ENCODE results near the gene MTMR3.

Gene MTMR3

DNA sequence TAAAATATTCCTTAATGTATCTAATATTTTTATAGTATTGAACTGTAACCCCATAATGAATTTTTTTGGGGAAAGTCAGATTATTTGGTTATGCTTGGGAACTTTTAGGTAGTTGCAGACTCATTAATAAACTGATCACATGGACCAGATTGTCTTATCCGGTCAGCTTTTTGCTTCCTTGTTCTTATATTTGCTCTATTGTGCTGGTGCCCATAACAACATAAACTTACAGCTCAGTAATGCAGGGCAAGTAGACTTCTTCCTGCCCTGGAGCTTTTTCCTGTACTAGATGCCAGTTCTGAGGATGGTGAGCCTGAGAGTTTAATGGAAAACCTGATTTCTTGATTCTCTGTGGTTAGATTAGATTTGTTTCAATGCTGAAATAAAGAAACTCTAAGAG, 53.2 kb downstream of the MTMR3 start:
- Histone ChIP-seq H3K9ac (ENCODE audit: low read length) (no peak overlapping the region), H3K9me3 (replicated peaks; ENCODE audit: insufficient read depth, low read length) (no peaks in the 10 kb centered on the region), H3K27ac (ENCODE audit: low read length) (no peak overlapping the region), H3K36me3 (replicated peaks; ENCODE audit: insufficient read depth, low read length) (no peaks in the 10 kb centered on the region), H2AFZ (ENCODE audit: low read length) (no peak overlapping the region), H3K4me3 (ENCODE audit: low read length) (no peak overlapping the region), H3K4me1 (ENCODE audit: low read length) (0 out of 2 replicates have a peak, but pooled peaks cover 4% of the 10 kb centered on the region), H4K20me1 (ENCODE audit: insufficient read depth, low read length) (peaks cover 5% of the 10 kb centered on the region; the same call in 1 of the 2 replicates), H3K79me2 (ENCODE audit: low read length) (peaks cover 72% of the 10 kb centered on the region), H3K9me2 (replicated peaks; ENCODE audit: insufficient read depth, low read length) (no peaks in the 10 kb centered on the region), H3K27me3 (replicated peaks; ENCODE audit: insufficient read depth, low read length) (no peaks in the 10 kb centered on the region), H3F3A (ENCODE audit: insufficient read depth, low read length) (no peaks in the 10 kb centered on the region), H3K4me2 (ENCODE audit: low read depth, low read length) (no peak overlapping the region)
- no peak for DNase-seq
- TF ChIP-seq, protein P1, sequence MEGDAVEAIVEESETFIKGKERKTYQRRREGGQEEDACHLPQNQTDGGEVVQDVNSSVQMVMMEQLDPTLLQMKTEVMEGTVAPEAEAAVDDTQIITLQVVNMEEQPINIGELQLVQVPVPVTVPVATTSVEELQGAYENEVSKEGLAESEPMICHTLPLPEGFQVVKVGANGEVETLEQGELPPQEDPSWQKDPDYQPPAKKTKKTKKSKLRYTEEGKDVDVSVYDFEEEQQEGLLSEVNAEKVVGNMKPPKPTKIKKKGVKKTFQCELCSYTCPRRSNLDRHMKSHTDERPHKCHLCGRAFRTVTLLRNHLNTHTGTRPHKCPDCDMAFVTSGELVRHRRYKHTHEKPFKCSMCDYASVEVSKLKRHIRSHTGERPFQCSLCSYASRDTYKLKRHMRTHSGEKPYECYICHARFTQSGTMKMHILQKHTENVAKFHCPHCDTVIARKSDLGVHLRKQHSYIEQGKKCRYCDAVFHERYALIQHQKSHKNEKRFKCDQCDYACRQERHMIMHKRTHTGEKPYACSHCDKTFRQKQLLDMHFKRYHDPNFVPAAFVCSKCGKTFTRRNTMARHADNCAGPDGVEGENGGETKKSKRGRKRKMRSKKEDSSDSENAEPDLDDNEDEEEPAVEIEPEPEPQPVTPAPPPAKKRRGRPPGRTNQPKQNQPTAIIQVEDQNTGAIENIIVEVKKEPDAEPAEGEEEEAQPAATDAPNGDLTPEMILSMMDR (IDR thresholded peaks at IDR 0.05; ENCODE audit: low read length) = no peak
- TF ChIP-seq EZH2phosphoT487 (IDR thresholded peaks at IDR 0.05; ENCODE audit: low read length) = no peak
- TF ChIP-seq EZH2 (optimal IDR thresholded peaks at IDR 0.05; ENCODE audit: low read depth, low read length) = no peak

GRCh38 chr22:29937940-29938693, 55.1 kb downstream of the MTMR3 start:
- TF ChIP-seq, protein P1 (IDR thresholded peaks at IDR 0.05; ENCODE audit: low read length) = no peak
- TF ChIP-seq EZH2 (optimal IDR thresholded peaks at IDR 0.05; ENCODE audit: low read depth, low read length) = no peak
- no peak for TF ChIP-seq EZH2phosphoT487 (IDR thresholded peaks at IDR 0.05; ENCODE audit: low read length)
- H3K4me2 ChIP-seq (ENCODE audit: low read depth, low read length) = no peak overlapping the region
- H2AFZ ChIP-seq (ENCODE audit: low read length) = no peak overlapping the region
- H3K9ac ChIP-seq (ENCODE audit: low read length) = no peak overlapping the region
- H3K79me2 ChIP-seq (ENCODE audit: low read length) = peaks cover 67% of the 10 kb centered on the region
- no peaks in the 10 kb centered on the region for H3K4me1 ChIP-seq (ENCODE audit: low read length)
- peaks cover 5% of the 10 kb centered on the region; the same call in 1 of the 2 replicates for H4K20me1 ChIP-seq (ENCODE audit: insufficient read depth, low read length)
- H3K4me3 ChIP-seq (ENCODE audit: low read length) = no peak overlapping the region
- H3K9me3 ChIP-seq (replicated peaks; ENCODE audit: insufficient read depth, low read length) = no peaks in the 10 kb centered on the region
- no peak for DNase-seq
- no peaks in the 10 kb centered on the region for H3F3A ChIP-seq (ENCODE audit: insufficient read depth, low read length)
- H3K9me2 ChIP-seq (replicated peaks; ENCODE audit: insufficient read depth, low read length) = no peaks in the 10 kb centered on the region
- H3K27ac ChIP-seq (ENCODE audit: low read length) = no peak overlapping the region
- H3K27me3 ChIP-seq (replicated peaks; ENCODE audit: insufficient read depth, low read length) = no peaks in the 10 kb centered on the region
- H3K36me3 ChIP-seq (replicated peaks; ENCODE audit: insufficient read depth, low read length) = no peaks in the 10 kb centered on the region

- Histone ChIP-seq H3K27me3 (replicated peaks; ENCODE audit: insufficient read depth, low read length) (no peaks in the 10 kb centered on the region), H2AFZ (ENCODE audit: low read length) (no peak overlapping the region), H3K27ac (ENCODE audit: low read length) (no peak overlapping the region), H3F3A (ENCODE audit: insufficient read depth, low read length) (no peaks in the 10 kb centered on the region), H3K9me3 (replicated peaks; ENCODE audit: insufficient read depth, low read length) (no peaks in the 10 kb centered on the region), H3K9ac (ENCODE audit: low read length) (no peak overlapping the region), H3K4me2 (ENCODE audit: low read depth, low read length) (no peak overlapping the region), H3K36me3 (replicated peaks; ENCODE audit: insufficient read depth, low read length) (no peaks in the 10 kb centered on the region), H3K4me1 (ENCODE audit: low read length) (no peaks in the 10 kb centered on the region), H3K4me3 (ENCODE audit: low read length) (no peak overlapping the region), H4K20me1 (ENCODE audit: insufficient read depth, low read length) (peaks cover 5% of the 10 kb centered on the region; the same call in 1 of the 2 replicates), H3K9me2 (replicated peaks; ENCODE audit: insufficient read depth, low read length) (no peaks in the 10 kb centered on the region), H3K79me2 (ENCODE audit: low read length) (peaks cover 67% of the 10 kb centered on the region)
- no peak for DNase-seq
- no peak for TF ChIP-seq EZH2phosphoT487 (IDR thresholded peaks at IDR 0.05; ENCODE audit: low read length)
- no peak for TF ChIP-seq EZH2 (optimal IDR thresholded peaks at IDR 0.05; ENCODE audit: low read depth, low read length)
- TF ChIP-seq, protein P1 (IDR thresholded peaks at IDR 0.05; ENCODE audit: low read length) = no peak
These were observed 57.6 kb downstream of the MTMR3 start for GRCh38 chr22:29940526-29940925.

All from MM.1S (cell line).